Gastroesophageal sphincter (tissue), 3 donors: ENCODE measurements around the gene C1QL1.

Experiments
- CTCF ChIP-seq, 4 experiments: fragments of 200-600 bp in 2 of 4; fragments of 450-650 bp in 2 of 4; sonication (generic) in 1 of 4; IDR thresholded peaks; one replicate each; pipeline ENCODE4 v1.5.1; 2017 to 2019; ENCODE audit warnings: antibody characterized with exemption in 4 of 4, mild to moderate bottlenecking in 2 of 4, moderate library complexity in 2 of 4
- EP300 ChIP-seq: sonication (generic); formaldehyde crosslinking; IDR thresholded peaks from one replicate; pipeline ENCODE4 v1.6.1; 2017; ENCODE audit warnings: antibody characterized with exemption, mild to moderate bottlenecking
- POLR2A ChIP-seq, 2 donors: fragments of 450-650 bp; IDR thresholded peaks; one replicate each; pipeline ENCODE4 v1.6.1; 2017; ENCODE audit warnings: antibody characterized with exemption in 2 of 2, mild to moderate bottlenecking in 2 of 2, moderate library complexity in 1 of 2
- POLR2AphosphoS5 ChIP-seq: sonication (generic); formaldehyde crosslinking; IDR thresholded peaks from one replicate; pipeline ENCODE4 v1.6.1; 2017; ENCODE audit warnings: antibody characterized with exemption

DNA sequence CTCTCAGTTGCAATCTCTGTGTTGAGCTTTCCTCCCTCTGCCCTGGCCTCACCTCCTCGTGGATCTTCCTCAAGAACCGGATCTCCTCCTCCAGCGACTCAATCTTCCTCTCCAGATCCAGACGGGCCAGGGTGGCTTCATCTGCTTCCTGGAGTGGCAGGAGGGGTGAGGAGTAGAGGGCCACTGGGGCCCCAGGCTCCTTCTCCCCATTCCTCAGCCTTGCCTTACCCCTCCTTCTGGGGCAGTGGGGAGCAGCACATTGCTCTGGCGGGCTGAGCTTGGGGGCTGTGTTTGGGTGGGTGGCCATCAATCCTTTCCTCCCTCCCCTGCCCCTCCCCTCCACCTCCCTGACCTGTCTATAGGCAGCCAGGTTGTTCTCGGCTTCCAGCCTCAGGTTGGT is 54.4 kb downstream of the C1QL1 start:
- TF ChIP-seq POLR2A (IDR thresholded peaks at IDR 0.05), result no peak
- no peak for TF ChIP-seq CTCF (IDR thresholded peaks at IDR 0.05)
- no peak for TF ChIP-seq POLR2AphosphoS5
- no peak for TF ChIP-seq EP300
